GM06990 (cell line): ENCODE data around the gene BCAS4.
A peak's percentile ranks its signal among the peaks of the same experiment; 100 is the strongest.
"Not testable (repeated sequence)": the region's sequence is repeated elsewhere in the genome, so short reads cannot be mapped to it uniquely, and the experiment has no call there.

Experiments
- DNase-seq: peaks from one replicate; pipeline ENCODE4 v3.0.0-alpha.2; 2011; ENCODE audit not compliant: insufficient read length; ENCODE audit errors: extremely low read depth
- H3K27me3 ChIP-seq: replicated peaks from 2 replicates; pipeline ENCODE4 v1.6.0; 2011; ENCODE audit warnings: low read length; ENCODE audit not compliant: control insufficient read depth, insufficient read depth
- H3K36me3 ChIP-seq: 2 replicates; pipeline ENCODE4 v1.5.1; 2011; ENCODE audit warnings: low read length; ENCODE audit not compliant: control insufficient read depth, insufficient read depth
- H3K4me3 ChIP-seq: replicated peaks from 2 replicates; pipeline ENCODE4 v1.5.1; 2011; ENCODE audit warnings: low read depth, mild to moderate bottlenecking, control low read depth, low read length
- CTCF ChIP-seq: IDR thresholded peaks from 2 replicates; pipeline ENCODE4 v1.5.1; 2011; ENCODE audit warnings: low read length, control low read depth, mild to moderate bottlenecking, inconsistent platforms; ENCODE audit not compliant: insufficient read depth, poor library complexity, severe bottlenecking

Gene BCAS4

DNA sequence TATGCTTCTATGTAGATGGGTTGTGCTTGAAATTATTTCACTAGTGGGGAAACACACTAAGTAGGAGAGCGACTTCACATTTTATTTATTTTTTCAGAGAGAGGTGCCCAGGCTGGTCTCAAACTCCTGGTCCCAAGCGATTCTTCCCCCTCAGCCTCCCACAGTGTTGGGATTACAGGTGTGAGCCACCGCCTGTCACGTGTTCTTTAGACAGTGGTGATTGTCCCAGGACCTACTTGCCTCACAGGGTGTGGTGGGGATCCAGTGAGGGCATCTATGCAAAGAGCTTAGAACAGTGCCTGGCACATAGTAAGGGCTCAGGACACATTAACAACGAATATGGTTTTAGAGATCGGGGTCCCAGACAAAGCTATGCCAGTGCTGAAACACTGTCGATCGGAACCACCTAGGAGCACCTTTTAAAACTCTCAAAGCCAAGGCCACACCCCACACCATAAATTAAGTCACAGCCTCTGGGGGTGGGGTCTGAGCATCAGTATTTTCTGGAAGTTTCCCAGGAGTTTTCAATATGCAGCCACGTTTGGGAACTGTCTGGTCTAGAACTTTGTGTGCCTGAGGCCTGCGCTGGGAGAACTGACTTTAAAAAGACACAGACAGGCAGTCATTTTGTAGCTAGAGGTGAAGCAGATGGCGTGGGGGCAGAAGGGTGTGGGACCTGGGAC lies 4.8 kb upstream of the BCAS4 start:
- H3K36me3 ChIP-seq = no peaks in the 10 kb centered on the region
- no peaks in the 10 kb centered on the region for H3K27me3 ChIP-seq
- no peak overlapping the region for H3K4me3 ChIP-seq
- no peak for TF ChIP-seq CTCF
- no peak for DNase-seq

DNA sequence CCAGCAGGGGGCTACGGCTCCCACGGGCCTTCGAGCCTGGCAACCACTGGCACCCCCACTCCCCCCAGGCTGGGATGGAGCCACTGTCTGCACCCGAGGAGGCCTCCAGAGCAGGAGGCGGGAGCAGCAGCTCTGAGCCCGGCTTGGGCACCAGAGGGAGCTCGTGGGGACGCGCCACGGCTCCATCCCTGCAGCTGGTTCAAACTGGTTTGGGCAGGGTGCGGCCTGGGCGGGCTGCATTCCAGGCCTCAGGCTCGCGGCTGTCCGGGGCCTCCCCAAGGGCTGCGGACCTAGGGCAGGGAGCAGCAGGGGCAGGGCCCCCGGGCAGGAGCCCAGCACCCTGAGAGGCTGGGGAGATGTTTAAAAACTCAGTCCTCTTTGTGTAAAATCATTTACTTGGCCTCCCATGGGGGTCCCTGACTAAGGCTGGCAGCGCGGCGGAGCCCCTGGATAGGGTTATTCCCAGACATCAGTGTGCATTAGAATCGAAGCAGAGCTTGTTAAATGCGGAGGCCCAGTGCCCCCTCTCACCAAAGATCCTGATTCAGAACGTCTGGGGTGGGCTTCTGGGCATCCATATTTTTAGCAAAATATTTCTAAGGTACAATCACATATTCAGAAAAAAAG lies 4.1 kb upstream of the BCAS4 start:
- H3K27me3 ChIP-seq = no peaks in the 10 kb centered on the region
- no peak overlapping the region for H3K4me3 ChIP-seq
- peak; percentile 95 for TF ChIP-seq CTCF
- DNase-seq = peak; percentile 89
- no peaks in the 10 kb centered on the region for H3K36me3 ChIP-seq

- no peak for TF ChIP-seq CTCF
- DNase-seq = no peak
- Histone ChIP-seq H3K27me3 (no peaks in the 10 kb centered on the region), H3K4me3 (no peak overlapping the region), H3K36me3 (no peaks in the 10 kb centered on the region)
Observed at GRCh38 chr20:50792708-50793574, 1.9 kb upstream of the BCAS4 start.

DNA sequence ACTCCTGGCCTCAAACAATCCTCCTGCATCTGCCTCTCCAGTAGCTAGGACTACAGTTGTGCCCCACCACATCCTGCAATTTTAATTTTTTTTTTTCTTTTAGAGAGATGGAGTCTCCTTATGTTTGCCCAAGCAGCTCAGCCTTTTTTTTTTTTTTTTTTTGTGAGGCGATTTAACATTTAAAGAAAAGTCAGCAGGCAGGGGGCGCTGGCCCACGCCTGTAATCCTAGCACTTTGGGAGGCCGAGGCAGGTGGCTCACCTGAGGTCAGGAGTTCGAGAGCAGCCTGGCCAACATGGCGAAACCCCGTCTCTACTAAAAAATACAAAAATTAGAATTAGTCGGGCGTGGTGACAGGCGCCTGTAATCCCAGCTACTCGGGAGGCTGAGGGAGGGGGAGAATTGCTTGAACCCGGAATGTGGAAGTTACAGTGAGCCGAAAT lies 1.3 kb upstream of the BCAS4 start:
- DNase-seq, H3K4me3 ChIP-seq, H3K27me3 ChIP-seq, H3K36me3 ChIP-seq: not testable (repeated sequence)
- TF ChIP-seq CTCF = peak; percentile 46

DNA sequence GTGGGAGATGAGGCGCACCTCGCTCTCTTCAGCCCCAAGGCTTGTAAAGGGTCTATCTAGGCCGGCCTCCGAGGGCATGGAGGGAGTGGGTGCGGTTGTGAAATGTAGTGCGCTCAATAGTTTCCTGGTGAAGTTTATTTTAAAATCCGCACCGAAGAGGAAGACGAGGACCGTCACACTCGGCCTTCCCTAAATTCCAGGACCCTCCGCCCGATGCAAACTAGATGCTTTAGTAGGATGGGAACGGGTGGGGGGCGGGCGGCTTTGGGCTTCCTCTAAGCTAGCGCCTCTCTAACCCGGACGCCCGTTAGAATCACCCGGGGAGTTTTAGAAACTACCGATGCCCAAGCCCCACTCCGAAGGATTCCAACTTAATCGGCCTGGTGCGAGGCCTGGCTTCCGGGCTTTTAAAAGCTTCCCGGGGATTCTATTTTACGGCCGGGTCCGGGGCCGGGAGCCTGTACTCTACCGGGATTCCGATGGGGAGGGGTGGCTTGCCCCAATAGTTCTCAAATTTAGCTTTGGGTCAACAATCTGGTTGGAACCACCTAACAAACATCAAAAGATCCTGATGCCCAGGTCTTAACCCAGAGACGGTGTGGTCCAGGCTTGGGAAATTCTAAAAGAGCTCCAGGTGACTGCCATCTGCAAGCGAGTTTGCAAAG lies 548 bp upstream of the BCAS4 start:
- no peak for DNase-seq
- peak overlapping the region; percentile 38 for H3K4me3 ChIP-seq
- H3K27me3 ChIP-seq = no peaks in the 10 kb centered on the region
- no peaks in the 10 kb centered on the region for H3K36me3 ChIP-seq
- TF ChIP-seq CTCF = no peak
